B cell (primary cell): ENCODE data around the gene EARS2. TPM values are rescaled to one million over a fixed set of nuclear protein-coding genes. Genes with fewer than 3 reads are reported as not detected.

Source experiments
- ATAC-seq: fragments of 200-7000 bp; cut with Tn5 transposase; one replicate; pipeline ENCODE4 v1.10.0; 2021; ENCODE audit warnings: low read depth, mild to moderate bottlenecking, moderate number of reproducible peaks, moderate library complexity
- CTCF ChIA-PET: fragments of 350-600 bp; sonication (Branson Sonifier 250); formaldehyde crosslinking; loops from one replicate; lab custom pipeline; 2021; ENCODE audit warnings: antibody characterized with exemption, inconsistent platforms; lab: Charles Lee
- POLR2A ChIA-PET: fragments of 350-600 bp; sonication (Branson Sonifier 250); formaldehyde crosslinking; loops from one replicate; lab custom pipeline; 2021; ENCODE audit warnings: antibody characterized with exemption; lab: Charles Lee
- DNase-seq: peaks from one replicate; pipeline ENCODE4 v3.0.0; 2013
- H2AFZ ChIP-seq: 2 replicates; pipeline ENCODE4 v1.6.1; 2012; ENCODE audit warnings: mild to moderate bottlenecking, low read depth, low read length; ENCODE audit not compliant: insufficient read depth, poor library complexity, severe bottlenecking
- H3K27ac ChIP-seq, 2 donors: 1 replicate in 1 of 2; 2 replicates in 1 of 2; pipeline ENCODE4 v1.5.1; 2012 to 2013; ENCODE audit warnings: low read length in 2 of 2, mild to moderate bottlenecking in 2 of 2, moderate library complexity in 1 of 2
- H3K27me3 ChIP-seq, 4 experiments: fragments of 200-600 bp in 1 of 4; sonication (generic) in 1 of 4; replicated peaks in 1 of 4; 1 replicate in 2 of 4; 2 replicates in 2 of 4; pipeline versions ENCODE4 v1.6.1 to v1.7.0; 2013 to 2016; ENCODE audit warnings: low read length in 3 of 4, mild to moderate bottlenecking in 2 of 4, mixed read lengths in 1 of 4, moderate library complexity in 1 of 4; ENCODE audit not compliant: insufficient read depth in 4 of 4, control insufficient read depth in 3 of 4; ENCODE audit errors: control extremely low read depth in 1 of 4
- H3K36me3 ChIP-seq, 2 experiments: replicated peaks in 1 of 2; 1 replicate in 1 of 2; 2 replicates in 1 of 2; pipeline versions ENCODE4 v1.6.1 to v1.7.1; 2013; ENCODE audit warnings: low read length in 1 of 2; ENCODE audit not compliant: insufficient read depth in 2 of 2, control insufficient read depth in 1 of 2; ENCODE audit errors: control extremely low read depth in 1 of 2, extremely low read depth in 1 of 2
- H3K4me1 ChIP-seq, 2 donors: fragments of 200-600 bp in 1 of 2; sonication (generic) in 1 of 2; 1 replicate in 1 of 2; 2 replicates in 1 of 2; pipeline versions ENCODE4 v1.5.1 to v1.6.1; 2013 to 2017; ENCODE audit warnings: low read length in 2 of 2; ENCODE audit not compliant: control insufficient read depth in 2 of 2, insufficient read depth in 2 of 2
- H3K4me2 ChIP-seq: replicated peaks from 2 replicates; pipeline ENCODE3; 2012; ENCODE audit warnings: mild to moderate bottlenecking, low read depth, low read length; ENCODE audit not compliant: poor library complexity, severe bottlenecking
- H3K4me3 ChIP-seq, 5 experiments: fragments of 200-600 bp in 1 of 5; sonication (generic) in 1 of 5; 1 replicate in 3 of 5; 2 replicates in 2 of 5; pipeline versions ENCODE4 v1.5.1 to v1.7.0; 2011 to 2016; ENCODE audit warnings: low read length in 4 of 5, mild to moderate bottlenecking in 4 of 5, low read depth in 2 of 5, control low read depth in 1 of 5, moderate library complexity in 1 of 5; ENCODE audit not compliant: insufficient read depth in 1 of 5; ENCODE audit errors: control extremely low read depth in 1 of 5, extremely low read depth in 1 of 5
- H3K79me2 ChIP-seq: fragments of 200-600 bp; sonication (generic); one replicate; pipeline ENCODE4 v1.6.0; 2016; ENCODE audit warnings: low read length; ENCODE audit not compliant: control insufficient read depth, insufficient read depth
- H3K9ac ChIP-seq: fragments of 200-600 bp; sonication (generic); 2 replicates; pipeline ENCODE4 v1.6.1; 2017; ENCODE audit warnings: mild to moderate bottlenecking, low read length, moderate library complexity
- H3K9me3 ChIP-seq, 3 donors: one replicate each; pipeline versions ENCODE4 v1.6.1 to v1.7.1; 2013; ENCODE audit warnings: low read length in 2 of 3; ENCODE audit not compliant: control insufficient read depth in 2 of 3, insufficient read depth in 1 of 3; ENCODE audit errors: control extremely low read depth in 1 of 3
- H4K20me1 ChIP-seq: 2 replicates; pipeline ENCODE4 v1.6.0; 2012; ENCODE audit warnings: mild to moderate bottlenecking, low read length; ENCODE audit not compliant: insufficient read depth, control insufficient read depth, poor library complexity, severe bottlenecking
- H3K27ac Mint-ChIP-seq: one replicate; pipeline ENCODE4 v1.8.0; 2021; ENCODE audit warnings: mixed read lengths
- H3K27me3 Mint-ChIP-seq: one replicate; pipeline ENCODE4 v1.8.0; 2021; ENCODE audit warnings: mixed read lengths
- H3K4me1 Mint-ChIP-seq: one replicate; pipeline ENCODE4 v1.8.0; 2021; ENCODE audit warnings: mixed read lengths
- H3K4me3 Mint-ChIP-seq: one replicate; pipeline ENCODE4 v1.8.0; 2021; ENCODE audit warnings: mixed read lengths
- H3K9me3 Mint-ChIP-seq: one replicate; pipeline ENCODE4 v1.8.0; 2022; ENCODE audit warnings: mixed read lengths; ENCODE audit not compliant: insufficient read depth
- CTCF ChIP-seq: fragments of 200-600 bp; IDR thresholded peaks from one replicate; pipeline ENCODE4 v1.8.0; 2022; ENCODE audit warnings: antibody characterized with exemption, mild to moderate bottlenecking
- EZH2 ChIP-seq: IDR thresholded peaks from 2 replicates; pipeline ENCODE4 v1.6.1; 2012; ENCODE audit warnings: borderline replicate concordance, low read depth, mild to moderate bottlenecking, moderate library complexity, low read length; ENCODE audit not compliant: insufficient read depth, poor library complexity, severe bottlenecking
- WGBS: methylation state at CpG from one replicate; pipeline ENCODE4 v1.1.5; 2013; ENCODE audit warnings: missing lambda C conversion rate; ENCODE audit not compliant: insufficient coverage; 5-methylcytosine and 5-hydroxymethylcytosine counted together
- intact Hi-C: fragments of 100-400 bp; cut with micrococcal nuclease; formaldehyde crosslinking; loops from one replicate; pipeline ENCODE4 v1.10.0; 2022
- polyA plus RNA-seq: library from polyadenylated mRNA; depleted of rRNA; stranded (reverse); fragments of >200 nt; gene quantifications from 2 replicates; pipeline ENCODE4 v1.2.3, GENCODE V29; 2012
- total RNA-seq, 2 donors: library from RNA; stranded (reverse); fragments of 120-200 nt in 1 of 2; gene quantifications; 1 replicate in 1 of 2; 2 replicates in 1 of 2; pipeline versions ENCODE4 v1.2.3 to v1.2.4, GENCODE V29; 2013 to 2022

Gene EARS2
- total and polyA plus RNA-seq, 2 donors (not counting 1 experiment from before 2014, with no cell fraction given) = 14.6 to 15.1 TPM

GRCh38 chr16:23516366-23517137 lies 40.6 kb downstream of the EARS2 start:
- peak overlapping the region; percentile 70 to 74 for H3K27ac ChIP-seq
- Mint-ChIP-seq H3K27ac (peak overlapping the region; percentile 76), H3K9me3 (no peaks in the 10 kb centered on the region), H3K27me3 (no peaks in the 10 kb centered on the region), H3K4me3 (peak overlapping the region; percentile 60), H3K4me1 (peaks cover 67% of the 10 kb centered on the region)
- H3K79me2 ChIP-seq = peaks cover 20% of the 10 kb centered on the region
- ChIA-PET POLR2A (interaction anchor here (0.8 to 4.7 kb wide), 2 partner anchors 9 to 20 kb away, joined by 4 to 39 read pairs; no protein-coding TSS in a partner anchor), CTCF (interaction anchor here (2.0 kb wide), 1 partner anchor 10 kb away, joined by 8 read pairs; no protein-coding TSS in a partner anchor)
- H4K20me1 ChIP-seq = no peaks in the 10 kb centered on the region
- no peaks in the 10 kb centered on the region for H3K27me3 ChIP-seq
- H2AFZ ChIP-seq = no peak overlapping the region
- intact Hi-C loops = loop anchor here (1.0 kb wide), 1 partner anchor 10 kb away; no protein-coding TSS in a partner anchor
- WGBS = 88% methylated on average over 1 of the region's 4 CpGs
- peak; percentile 91 for ATAC-seq
- DNase-seq = peak; percentile 90
- no peaks in the 10 kb centered on the region for H3K36me3 ChIP-seq
- H3K9me3 ChIP-seq = no peaks in the 10 kb centered on the region
- no peak overlapping the region for H3K4me3 ChIP-seq
- no peak for TF ChIP-seq EZH2
- no peak for TF ChIP-seq CTCF
- no peak overlapping the region for H3K9ac ChIP-seq
- peaks cover 56 to 60% of the 10 kb centered on the region in 2 donors for H3K4me1 ChIP-seq
- peak overlapping the region; percentile 68 for H3K4me2 ChIP-seq

DNA sequence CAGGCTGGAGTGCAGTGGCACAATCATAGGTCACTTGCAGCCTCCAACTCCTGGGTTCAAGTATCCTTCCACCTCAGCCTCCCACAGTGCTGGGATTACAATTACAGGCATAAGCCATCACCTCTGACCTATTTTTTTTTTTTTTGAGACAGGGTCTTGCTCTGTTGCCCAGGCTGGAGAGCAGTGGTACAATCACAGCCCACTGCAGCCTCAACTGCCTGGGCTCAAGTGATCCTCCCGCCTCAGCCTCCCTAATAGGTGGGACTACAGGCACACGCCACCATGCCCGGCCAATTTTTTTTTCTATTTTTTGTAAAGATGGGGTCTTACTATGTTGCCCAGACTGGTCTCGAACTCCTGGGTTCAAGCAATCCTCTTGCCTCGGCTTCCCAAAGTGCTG lies 41.3 kb downstream of the EARS2 start:
- Histone ChIP-seq H3K36me3 (no peaks in the 10 kb centered on the region), H3K27me3 (no peaks in the 10 kb centered on the region), H3K4me3 (no peak overlapping the region), H3K79me2 (peaks cover 22% of the 10 kb centered on the region), H3K4me2 (no peak overlapping the region), H3K9ac (no peak overlapping the region), H3K27ac (peak overlapping the region; percentile 70 to 74), H3K9me3 (no peaks in the 10 kb centered on the region), H4K20me1 (no peaks in the 10 kb centered on the region), H3K4me1 (peaks cover 51 to 59% of the 10 kb centered on the region in 2 donors), H2AFZ (no peak overlapping the region)
- 95% methylated on average over 3 of the region's 5 CpGs for WGBS
- intact Hi-C loops = loop anchor here (1.0 kb wide), 1 partner anchor 10 kb away; no protein-coding TSS in a partner anchor
- ChIA-PET POLR2A (interaction anchor here (4.7 kb wide), 1 partner anchor 8 kb away, joined by 39 read pairs; no protein-coding TSS in a partner anchor), CTCF (interaction anchor here (2.0 kb wide), 1 partner anchor 10 kb away, joined by 8 read pairs; no protein-coding TSS in a partner anchor)
- no peaks in the 10 kb centered on the region for H3K27me3 Mint-ChIP-seq
- DNase-seq (no peak), ATAC-seq (no peak)
- no peak for TF ChIP-seq EZH2
- TF ChIP-seq CTCF = no peak
- H3K4me1 Mint-ChIP-seq = peaks cover 63% of the 10 kb centered on the region
- H3K27ac Mint-ChIP-seq = peak overlapping the region; percentile 76
- H3K9me3 Mint-ChIP-seq = no peaks in the 10 kb centered on the region
- H3K4me3 Mint-ChIP-seq = no peak overlapping the region
